Bronchial epithelial cell (primary cell): ENCODE results near the gene GNG2. TPM values are rescaled to one million over a fixed set of nuclear protein-coding genes. Genes with fewer than 3 reads are reported as not detected.

Experiments
- DNase-seq: peaks from one replicate; pipeline ENCODE4 v3.0.0-alpha.2; 2010; ENCODE audit warnings: low read depth
- FAIRE-seq: peaks from 2 replicates; lab custom pipeline; 2011; peaks lifted over from hg19 to GRCh38; lab: Jason Lieb, UNC
- H3K27me3 ChIP-seq: 2 replicates; pipeline ENCODE4 v1.5.1; 2011; ENCODE audit warnings: low read length; ENCODE audit not compliant: control insufficient read depth, insufficient read depth
- H3K36me3 ChIP-seq: 2 replicates; pipeline ENCODE4 v1.5.1; 2011; ENCODE audit warnings: low read length; ENCODE audit not compliant: control insufficient read depth, insufficient read depth
- H3K4me3 ChIP-seq: 2 replicates; pipeline ENCODE4 v1.5.1; 2011; ENCODE audit warnings: mild to moderate bottlenecking, low read depth, low read length, control low read depth
- total RNA-seq: library from RNA; depleted of rRNA; stranded (reverse); fragments of >200 nt; gene quantifications from 2 replicates; pipeline ENCODE4 v1.2.1, GENCODE V29; 2014
- TF ChIP-seq, protein P1 (sequence below): IDR thresholded peaks from 2 replicates; pipeline ENCODE4 v1.5.1; 2011; ENCODE audit warnings: mild to moderate bottlenecking, moderate library complexity, low read length, control low read depth, inconsistent platforms; ENCODE audit not compliant: insufficient read depth, severe bottlenecking

The GNG2 gene
- total RNA-seq, 1 donor from 2014 or later = not detected

DNA sequence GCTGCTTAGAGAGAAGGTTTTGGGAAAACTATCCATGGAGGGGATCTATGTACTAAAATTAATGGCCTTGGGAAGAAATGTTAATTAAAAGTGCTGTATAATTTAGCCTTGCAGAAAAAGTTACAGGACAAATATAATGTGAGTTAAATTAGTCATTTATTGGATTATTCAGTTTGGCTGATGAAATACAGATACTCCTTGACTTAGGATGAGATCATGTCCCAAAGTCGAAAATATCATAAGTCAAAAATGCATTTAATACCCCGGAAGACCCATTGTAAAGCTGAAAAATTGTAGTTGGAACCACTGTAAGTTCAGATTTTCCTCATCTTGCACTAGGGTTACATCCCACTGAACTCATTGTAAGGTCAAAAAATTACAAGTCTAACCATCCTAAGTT, 138.7 kb downstream of the GNG2 start:
- H3K27me3 ChIP-seq = no peaks in the 10 kb centered on the region
- peaks cover 5% of the 10 kb centered on the region for H3K36me3 ChIP-seq
- DNase-seq = no peak
- no peak for FAIRE-seq
- TF ChIP-seq, protein P1, sequence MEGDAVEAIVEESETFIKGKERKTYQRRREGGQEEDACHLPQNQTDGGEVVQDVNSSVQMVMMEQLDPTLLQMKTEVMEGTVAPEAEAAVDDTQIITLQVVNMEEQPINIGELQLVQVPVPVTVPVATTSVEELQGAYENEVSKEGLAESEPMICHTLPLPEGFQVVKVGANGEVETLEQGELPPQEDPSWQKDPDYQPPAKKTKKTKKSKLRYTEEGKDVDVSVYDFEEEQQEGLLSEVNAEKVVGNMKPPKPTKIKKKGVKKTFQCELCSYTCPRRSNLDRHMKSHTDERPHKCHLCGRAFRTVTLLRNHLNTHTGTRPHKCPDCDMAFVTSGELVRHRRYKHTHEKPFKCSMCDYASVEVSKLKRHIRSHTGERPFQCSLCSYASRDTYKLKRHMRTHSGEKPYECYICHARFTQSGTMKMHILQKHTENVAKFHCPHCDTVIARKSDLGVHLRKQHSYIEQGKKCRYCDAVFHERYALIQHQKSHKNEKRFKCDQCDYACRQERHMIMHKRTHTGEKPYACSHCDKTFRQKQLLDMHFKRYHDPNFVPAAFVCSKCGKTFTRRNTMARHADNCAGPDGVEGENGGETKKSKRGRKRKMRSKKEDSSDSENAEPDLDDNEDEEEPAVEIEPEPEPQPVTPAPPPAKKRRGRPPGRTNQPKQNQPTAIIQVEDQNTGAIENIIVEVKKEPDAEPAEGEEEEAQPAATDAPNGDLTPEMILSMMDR = no peak
- H3K4me3 ChIP-seq = no peak overlapping the region

DNA sequence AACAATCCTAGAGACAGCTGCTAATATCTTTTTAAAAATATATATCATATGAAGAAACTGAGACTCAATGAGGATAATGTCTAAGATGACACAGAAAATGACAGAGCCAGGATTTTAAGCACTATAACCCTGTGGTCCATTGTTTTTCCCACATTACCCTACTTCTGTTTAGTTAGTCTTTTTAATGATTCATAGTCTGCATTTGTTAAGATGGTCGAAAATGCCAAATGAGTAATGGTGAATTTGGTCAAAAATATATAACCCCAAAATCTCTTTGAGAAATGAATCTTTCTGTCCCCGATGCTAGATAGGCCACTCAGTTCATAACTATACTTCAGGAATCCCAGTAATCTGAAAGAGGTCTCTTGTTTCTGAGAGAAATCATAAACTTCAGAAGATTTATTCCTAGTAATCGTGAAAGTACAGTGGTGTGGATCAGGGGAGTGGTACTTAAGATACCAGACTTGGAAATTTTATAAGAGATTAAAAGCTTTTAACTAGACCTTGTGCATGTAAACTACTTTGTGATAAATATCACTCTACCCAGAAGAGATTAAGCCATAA, 139.7 kb downstream of the GNG2 start:
- no peak for FAIRE-seq
- DNase-seq = no peak
- no peak overlapping the region for H3K4me3 ChIP-seq
- no peaks in the 10 kb centered on the region for H3K27me3 ChIP-seq
- peaks cover 5% of the 10 kb centered on the region for H3K36me3 ChIP-seq
- TF ChIP-seq, protein P1 = no peak

DNA sequence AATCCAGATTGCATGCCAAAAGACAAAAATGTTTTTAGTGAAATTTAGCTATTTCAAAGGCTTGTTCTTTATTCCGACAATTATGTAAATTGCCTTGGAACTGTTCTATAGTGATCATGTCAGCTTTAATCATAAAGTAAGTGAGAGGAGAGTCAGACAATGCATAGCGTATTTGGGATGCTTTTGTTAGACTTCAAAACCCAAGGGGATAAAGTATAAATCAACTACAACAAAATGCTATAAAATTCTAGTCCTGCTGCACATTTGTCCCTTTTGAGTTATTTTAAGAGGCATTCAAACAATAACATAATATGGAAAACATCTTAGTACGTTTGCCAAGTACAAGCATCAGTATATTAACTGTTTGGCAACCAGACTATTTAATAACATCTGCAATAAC, 140.3 kb downstream of the GNG2 start:
- peaks cover 3% of the 10 kb centered on the region for H3K36me3 ChIP-seq

DNA sequence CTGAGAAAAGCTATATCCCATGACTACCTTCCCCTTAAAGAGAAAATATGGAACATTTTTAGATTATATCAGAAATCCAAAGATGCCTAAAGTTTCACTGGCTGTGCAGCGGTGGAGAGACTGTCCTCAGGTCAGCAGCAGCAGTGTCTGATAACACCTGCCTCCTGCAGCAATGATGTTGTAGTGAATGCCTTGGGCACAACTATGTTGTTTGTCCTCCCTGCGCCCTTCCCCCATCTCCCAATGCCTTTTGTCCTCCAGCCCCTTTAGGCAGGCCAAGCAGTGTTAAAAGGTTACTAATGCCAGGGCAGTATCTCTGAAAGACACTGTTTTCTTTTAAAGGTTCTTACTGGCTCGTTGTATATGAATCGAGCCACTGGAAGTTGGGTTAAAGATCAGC, 142.1 kb downstream of the GNG2 start:
- FAIRE-seq = no peak
- no peaks in the 10 kb centered on the region for H3K27me3 ChIP-seq
- no peak overlapping the region for H3K4me3 ChIP-seq
- H3K36me3 ChIP-seq = peaks cover 6% of the 10 kb centered on the region
- no peak for DNase-seq
- TF ChIP-seq, protein P1 = no peak

More for the DNA sequence above, 140.3 kb downstream of the GNG2 start:
- H3K4me3 ChIP-seq = no peak overlapping the region
- DNase-seq (no peak), FAIRE-seq (no peak)
- no peaks in the 10 kb centered on the region for H3K27me3 ChIP-seq
- TF ChIP-seq, protein P1 = no peak

DNA sequence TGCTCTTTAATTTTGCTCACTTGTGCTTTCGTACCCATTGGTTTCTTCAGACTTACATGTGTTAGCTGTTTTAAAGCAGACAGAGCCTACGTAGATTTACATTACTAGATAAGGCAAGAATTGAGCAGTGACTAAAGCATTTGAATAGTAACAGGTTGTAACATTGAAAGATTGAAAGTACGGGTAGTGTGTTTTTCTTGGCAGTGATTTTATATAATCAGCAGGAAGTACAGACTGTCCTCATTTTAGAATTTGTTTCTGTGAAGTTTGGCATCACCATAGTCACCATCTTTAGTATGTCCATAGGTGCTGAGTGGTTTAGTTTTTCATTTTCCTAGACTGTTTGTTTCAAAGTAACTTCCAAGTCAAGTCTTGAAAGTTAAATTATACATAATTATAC, 142.9 kb downstream of the GNG2 start:
- no peak for DNase-seq
- Histone ChIP-seq H3K36me3 (peaks cover 6% of the 10 kb centered on the region), H3K4me3 (no peak overlapping the region), H3K27me3 (no peaks in the 10 kb centered on the region)
- TF ChIP-seq, protein P1 = no peak
- FAIRE-seq = no peak

DNA sequence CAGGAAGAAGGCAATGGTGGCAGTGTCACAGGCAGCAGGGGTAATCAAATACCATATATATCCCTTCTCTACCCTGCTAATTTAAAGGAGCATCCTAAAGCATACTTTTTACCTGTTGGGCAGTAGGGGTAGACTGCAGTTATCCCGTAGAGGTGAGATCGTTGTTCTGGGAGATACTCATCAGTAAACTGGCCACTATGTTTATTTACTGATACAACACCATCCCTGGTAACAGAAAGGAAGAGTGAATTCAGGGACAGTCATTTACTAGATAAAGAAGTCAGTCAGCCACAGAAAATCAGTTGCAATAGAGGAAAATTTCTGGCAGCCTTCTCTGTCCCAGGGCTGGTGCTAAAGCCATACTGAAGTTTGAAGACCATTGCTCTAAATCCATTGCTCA, 145.2 kb downstream of the GNG2 start:
- TF ChIP-seq, protein P1 = no peak
- DNase-seq (no peak), FAIRE-seq (no peak)
- Histone ChIP-seq H3K36me3 (peaks cover 6% of the 10 kb centered on the region), H3K4me3 (no peak overlapping the region), H3K27me3 (no peaks in the 10 kb centered on the region)
